Right atrium auricular region (tissue), 2 donors: ENCODE results near the gene CSF2RB. TPM values are rescaled to one million over a fixed set of nuclear protein-coding genes. Genes with fewer than 3 reads are reported as not detected.

Experiments used
- DNase-seq: peaks from one replicate; pipeline ENCODE4 v3.0.0-alpha.2; 2019; ENCODE audit warnings: low spot score
- H3K27ac ChIP-seq, 2 donors: fragments of 200-600 bp; sonication (generic); 1 replicate in 1 of 2; 2 replicates in 1 of 2; pipeline ENCODE4 v1.5.1; 2016 to 2019
- H3K27me3 ChIP-seq, 2 donors: fragments of 200-600 bp; sonication (generic); one replicate each; pipeline versions ENCODE4 v1.5.1 to v1.6.0; 2017 to 2019
- H3K36me3 ChIP-seq: fragments of 200-600 bp; sonication (generic); one replicate; pipeline ENCODE4 v1.5.1; 2016
- H3K4me1 ChIP-seq, 2 donors: fragments of 200-600 bp; sonication (generic); one replicate each; pipeline versions ENCODE4 v1.5.1 to v1.6.0; 2017 to 2019
- H3K4me3 ChIP-seq, 2 donors: fragments of 200-600 bp; sonication (generic); 1 replicate in 1 of 2; 2 replicates in 1 of 2; pipeline ENCODE4 v1.5.1; 2017 to 2019; ENCODE audit warnings: mild to moderate bottlenecking in 1 of 2, moderate library complexity in 1 of 2
- H3K9me3 ChIP-seq, 2 donors: fragments of 200-600 bp; sonication (generic); one replicate each; pipeline ENCODE4 v1.5.1; 2019
- total RNA-seq, 2 donors: library from RNA; depleted of rRNA; stranded (reverse); fragments of >200 nt; gene quantifications; one replicate each; pipeline ENCODE4 v1.1.0, GENCODE V29; 2016
- TF ChIP-seq, protein P1 (sequence below), 2 donors: fragments of 200-600 bp; sonication (generic); IDR thresholded peaks; one replicate each; pipeline ENCODE4 v1.5.1; 2019; ENCODE audit warnings: antibody characterized with exemption in 2 of 2

The CSF2RB gene
- total RNA-seq, 2 donors from 2014 or later, result 1.8 to 4.2 TPM

DNA sequence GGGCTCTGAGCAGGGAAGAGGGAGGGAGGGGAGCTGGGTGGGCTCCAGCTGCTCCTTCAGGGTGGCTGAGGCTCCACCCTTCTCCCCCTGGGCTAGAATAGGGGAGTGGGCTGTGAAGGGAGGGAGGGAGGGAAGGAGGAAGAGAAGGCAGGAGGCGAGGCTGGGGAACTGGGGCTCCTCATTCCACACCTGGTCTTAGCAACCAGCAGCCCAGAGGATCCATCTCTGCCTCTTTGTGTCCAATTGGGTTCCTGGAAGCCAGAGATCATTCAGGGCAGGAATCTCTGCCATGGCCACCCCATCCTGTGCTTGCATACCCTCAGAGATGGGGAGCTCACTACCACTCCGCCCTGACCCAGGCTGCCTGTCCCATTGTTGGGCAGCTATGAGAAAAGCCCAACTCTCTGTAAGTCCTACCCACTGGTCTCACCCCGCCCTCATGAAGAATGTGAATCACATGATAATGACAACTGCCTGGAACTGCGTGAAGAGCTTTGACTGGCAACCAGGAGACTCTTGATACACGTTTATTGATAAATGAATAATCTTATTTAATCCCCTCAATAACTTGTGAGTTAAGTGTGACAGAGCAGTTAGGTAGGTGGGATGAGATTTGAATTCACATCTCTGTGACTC lies 44.8 kb upstream of the CSF2RB start:
- TF ChIP-seq, protein P1, sequence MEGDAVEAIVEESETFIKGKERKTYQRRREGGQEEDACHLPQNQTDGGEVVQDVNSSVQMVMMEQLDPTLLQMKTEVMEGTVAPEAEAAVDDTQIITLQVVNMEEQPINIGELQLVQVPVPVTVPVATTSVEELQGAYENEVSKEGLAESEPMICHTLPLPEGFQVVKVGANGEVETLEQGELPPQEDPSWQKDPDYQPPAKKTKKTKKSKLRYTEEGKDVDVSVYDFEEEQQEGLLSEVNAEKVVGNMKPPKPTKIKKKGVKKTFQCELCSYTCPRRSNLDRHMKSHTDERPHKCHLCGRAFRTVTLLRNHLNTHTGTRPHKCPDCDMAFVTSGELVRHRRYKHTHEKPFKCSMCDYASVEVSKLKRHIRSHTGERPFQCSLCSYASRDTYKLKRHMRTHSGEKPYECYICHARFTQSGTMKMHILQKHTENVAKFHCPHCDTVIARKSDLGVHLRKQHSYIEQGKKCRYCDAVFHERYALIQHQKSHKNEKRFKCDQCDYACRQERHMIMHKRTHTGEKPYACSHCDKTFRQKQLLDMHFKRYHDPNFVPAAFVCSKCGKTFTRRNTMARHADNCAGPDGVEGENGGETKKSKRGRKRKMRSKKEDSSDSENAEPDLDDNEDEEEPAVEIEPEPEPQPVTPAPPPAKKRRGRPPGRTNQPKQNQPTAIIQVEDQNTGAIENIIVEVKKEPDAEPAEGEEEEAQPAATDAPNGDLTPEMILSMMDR (IDR thresholded peaks at IDR 0.05), result no peak
- Histone ChIP-seq H3K27ac (no peak overlapping the region), H3K4me3 (no peak overlapping the region), H3K9me3 (no peaks in the 10 kb centered on the region), H3K36me3 (no peaks in the 10 kb centered on the region), H3K4me1 (peaks cover 0 to 2% of the 10 kb centered on the region in 2 donors), H3K27me3 (no peaks in the 10 kb centered on the region)
- no peak for DNase-seq

DNA sequence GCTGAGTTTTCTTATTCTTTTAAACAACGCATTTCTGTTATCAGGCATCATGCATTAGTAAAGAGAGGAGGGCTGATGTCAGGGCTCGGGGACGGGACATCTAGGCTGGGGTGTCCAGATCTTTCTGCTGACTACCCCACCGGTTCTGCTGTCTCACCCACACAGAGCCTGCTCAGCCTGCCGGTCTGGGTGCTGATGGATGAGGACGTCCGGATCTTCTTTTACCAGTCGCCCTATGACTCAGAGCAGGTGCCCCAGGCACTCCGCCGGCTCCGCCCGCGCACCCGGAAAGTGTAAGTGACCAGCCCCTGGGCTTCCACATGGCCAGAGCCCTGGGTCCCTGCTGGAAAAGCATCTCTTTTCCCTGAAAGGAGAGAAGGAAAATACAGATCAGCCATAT lies 43.2 kb upstream of the CSF2RB start:
- Histone ChIP-seq H3K27me3 (no peaks in the 10 kb centered on the region), H3K36me3 (no peaks in the 10 kb centered on the region), H3K4me1 (peaks cover 0 to 10% of the 10 kb centered on the region in 2 donors), H3K9me3 (no peaks in the 10 kb centered on the region), H3K4me3 (no peak overlapping the region), H3K27ac (no peak overlapping the region)
- TF ChIP-seq, protein P1 (IDR thresholded peaks at IDR 0.05), result no peak
- DNase-seq, result no peak

DNA sequence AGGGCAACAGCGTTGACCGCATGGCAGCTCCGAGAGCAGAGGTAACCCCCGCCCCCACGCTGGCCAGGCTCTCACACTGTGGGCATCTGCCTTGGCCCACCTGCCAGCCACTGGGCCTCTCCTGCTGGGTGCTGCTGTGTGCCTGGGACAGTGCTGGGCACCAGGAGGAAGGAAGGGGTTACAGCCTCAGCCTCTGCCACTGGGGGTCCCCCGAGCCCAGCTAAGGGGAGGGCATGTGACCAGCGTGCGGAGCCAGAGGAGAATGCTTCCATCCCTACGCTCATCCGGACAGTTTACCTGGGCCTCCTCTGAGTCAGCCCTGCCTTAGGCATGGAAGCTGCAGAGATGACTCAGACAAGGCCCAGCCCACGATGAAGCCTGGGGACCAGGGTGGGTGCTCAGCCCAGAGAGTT lies 41.8 kb upstream of the CSF2RB start:
- Histone ChIP-seq H3K27me3 (no peaks in the 10 kb centered on the region), H3K4me3 (no peak overlapping the region), H3K36me3 (no peaks in the 10 kb centered on the region), H3K27ac (no peak overlapping the region), H3K4me1 (peaks cover 0 to 10% of the 10 kb centered on the region in 2 donors), H3K9me3 (no peaks in the 10 kb centered on the region)
- no peak for DNase-seq
- TF ChIP-seq, protein P1 (IDR thresholded peaks at IDR 0.05), result no peak

DNA sequence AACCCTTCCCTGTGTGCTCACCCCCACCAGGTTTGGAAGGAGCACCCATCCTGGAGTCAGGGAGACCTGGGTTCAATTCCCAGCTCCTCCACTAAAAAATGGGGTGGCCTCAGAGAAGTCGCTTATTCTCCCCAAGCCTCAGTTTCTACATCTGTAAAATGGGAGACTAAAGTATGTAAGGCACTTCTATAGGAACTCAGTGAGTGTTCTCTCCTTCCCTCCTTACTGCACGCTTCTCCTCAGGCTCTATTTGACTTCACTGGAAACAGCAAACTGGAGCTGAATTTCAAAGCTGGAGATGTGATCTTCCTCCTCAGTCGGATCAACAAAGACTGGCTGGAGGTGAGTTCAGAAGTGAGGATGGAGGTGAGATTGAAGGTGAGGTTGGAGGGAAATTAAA lies 41.3 kb upstream of the CSF2RB start:
- H3K4me1 ChIP-seq, result peaks cover 0 to 10% of the 10 kb centered on the region in 2 donors
- H3K36me3 ChIP-seq, result no peaks in the 10 kb centered on the region
- no peak for DNase-seq
- no peaks in the 10 kb centered on the region for H3K27me3 ChIP-seq
- H3K9me3 ChIP-seq, result no peaks in the 10 kb centered on the region
- TF ChIP-seq, protein P1 (IDR thresholded peaks at IDR 0.05), result no peak
- H3K4me3 ChIP-seq, result no peak overlapping the region
- no peak overlapping the region for H3K27ac ChIP-seq

DNA sequence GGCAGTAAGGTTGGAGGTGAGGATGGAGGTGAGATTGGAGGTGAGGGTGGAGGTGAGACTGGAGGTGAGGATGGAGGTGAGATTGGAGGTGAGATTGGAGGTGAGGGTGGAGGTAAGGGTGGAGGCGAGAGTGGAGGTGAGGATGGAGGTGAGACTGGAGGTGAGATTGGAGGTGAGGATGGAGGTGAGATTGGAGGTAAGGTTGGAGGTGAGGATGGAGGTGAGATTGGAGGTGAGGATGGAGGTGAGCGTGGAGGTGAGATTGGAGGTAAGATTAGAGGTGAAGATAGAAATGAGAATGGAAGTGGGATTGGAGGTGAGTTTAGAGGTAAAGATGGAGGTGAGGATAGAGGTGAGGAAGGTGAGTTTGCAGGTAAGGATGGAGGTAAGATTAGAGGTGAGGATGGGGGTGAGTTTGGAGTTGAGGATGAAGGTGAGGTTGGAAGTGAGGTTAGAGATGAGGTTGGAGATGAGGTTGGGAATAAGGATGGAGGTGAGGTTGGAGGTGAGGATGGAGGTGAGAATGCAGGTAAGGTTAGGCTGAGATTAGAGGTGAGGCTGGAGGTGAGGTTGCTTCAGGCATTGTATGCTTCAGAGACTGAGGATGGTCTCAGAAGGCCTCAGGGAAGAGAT lies 40.4 kb upstream of the CSF2RB start:
- Histone ChIP-seq H3K4me1 (peaks cover 0 to 10% of the 10 kb centered on the region in 2 donors), H3K27me3 (no peaks in the 10 kb centered on the region), H3K4me3 (no peak overlapping the region), H3K27ac (no peak overlapping the region), H3K36me3 (no peaks in the 10 kb centered on the region), H3K9me3 (no peaks in the 10 kb centered on the region)
- TF ChIP-seq, protein P1 (IDR thresholded peaks at IDR 0.05), result no peak
- no peak for DNase-seq
